H1 (cell line): ENCODE results near the gene RPS27. TPM values are rescaled to one million over a fixed set of nuclear protein-coding genes. Genes with fewer than 3 reads are reported as not detected.
A peak's percentile ranks its signal among the peaks of the same experiment; 100 is the strongest.

Experiments used
- CTCF ChIA-PET: fragments of 300-600 bp; sonication (Branson Sonifier 250); formaldehyde crosslinking; loops from one replicate; lab custom pipeline; 2021; ENCODE audit not compliant: partially characterized antibody; lab: Charles Lee
- POLR2A ChIA-PET: fragments of 300-600 bp; sonication (Branson Sonifier 250); formaldehyde crosslinking; loops from one replicate; lab custom pipeline; 2021; ENCODE audit warnings: inconsistent platforms; ENCODE audit not compliant: partially characterized antibody; lab: Charles Lee
- DNase-seq, 2 experiments: peaks; one replicate each; pipeline versions ENCODE4 v3.0.0 to v3.0.0-alpha.2; 2010 to 2022; ENCODE audit warnings: low spot score in 2 of 2, low read depth in 1 of 2, mixed read lengths in 1 of 2
- FAIRE-seq: peaks from 2 replicates; lab custom pipeline; 2011; peaks lifted over from hg19 to GRCh38; lab: Jason Lieb, UNC
- H2AFZ ChIP-seq: 2 replicates; pipeline ENCODE4 v1.8.1; 2012; ENCODE audit warnings: low read length, inconsistent platforms
- H2AK5ac ChIP-seq: 2 replicates; pipeline ENCODE4 v1.6.1; 2013; ENCODE audit warnings: low read depth, low read length
- H2BK120ac ChIP-seq: replicated peaks from 2 replicates; pipeline ENCODE3; 2013; ENCODE audit warnings: low read depth, low read length, inconsistent platforms
- H2BK12ac ChIP-seq: 2 replicates; pipeline ENCODE4 v1.6.1; 2013; ENCODE audit warnings: low read depth, low read length
- H2BK15ac ChIP-seq: 2 replicates; pipeline ENCODE4 v1.6.1; 2013; ENCODE audit warnings: low read length
- H2BK20ac ChIP-seq: 2 replicates; pipeline ENCODE4 v1.6.1; 2013; ENCODE audit warnings: low read length
- H2BK5ac ChIP-seq: 2 replicates; pipeline ENCODE4 v1.6.1; 2013; ENCODE audit warnings: low read depth, low read length
- H3K14ac ChIP-seq: 2 replicates; pipeline ENCODE4 v1.6.1; 2013; ENCODE audit warnings: inconsistent platforms; ENCODE audit not compliant: insufficient read length
- H3K18ac ChIP-seq: 2 replicates; pipeline ENCODE4 v1.6.1; 2013; ENCODE audit warnings: low read length; ENCODE audit errors: extremely low read depth
- H3K23ac ChIP-seq: 2 replicates; pipeline ENCODE4 v1.6.1; 2013; ENCODE audit warnings: inconsistent platforms; ENCODE audit not compliant: insufficient read length
- H3K23me2 ChIP-seq: 2 replicates; pipeline ENCODE4 v1.6.1; 2013; ENCODE audit warnings: low read depth, low read length
- H3K27ac ChIP-seq: 2 replicates; pipeline ENCODE4 v1.6.1; 2011; ENCODE audit warnings: low read depth, low read length, inconsistent platforms
- H3K27me3 ChIP-seq, 4 experiments: replicated peaks in 1 of 4; 1 replicate in 1 of 4; 2 replicates in 3 of 4; pipeline versions ENCODE4 v1.6.1 to v1.8.1; 2011 to 2013; ENCODE audit warnings: low read length in 3 of 4, mild to moderate bottlenecking in 3 of 4, inconsistent platforms in 2 of 4, mixed read lengths in 2 of 4, moderate library complexity in 1 of 4; ENCODE audit not compliant: control insufficient read depth in 3 of 4, insufficient read depth in 3 of 4; ENCODE audit errors: extremely low read depth in 1 of 4
- H3K36me3 ChIP-seq, 4 experiments: 2 replicates each; pipeline versions ENCODE4 v1.6.1 to v1.8.1; 2011 to 2013; ENCODE audit warnings: mild to moderate bottlenecking in 4 of 4, low read length in 3 of 4, moderate library complexity in 2 of 4, control low read depth in 1 of 4, inconsistent platforms in 1 of 4; ENCODE audit not compliant: insufficient read depth in 4 of 4, control insufficient read depth in 2 of 4
- H3K4ac ChIP-seq: replicated peaks from 2 replicates; pipeline ENCODE3; 2013; ENCODE audit warnings: low read length, low read depth, mixed read lengths, inconsistent platforms; ENCODE audit not compliant: insufficient read length
- H3K4me1 ChIP-seq, 4 experiments: replicated peaks in 1 of 4; 1 replicate in 1 of 4; 2 replicates in 3 of 4; pipeline versions ENCODE4 v1.6.1 to v1.8.1; 2011 to 2013; ENCODE audit warnings: low read length in 3 of 4, inconsistent platforms in 2 of 4, mixed read lengths in 1 of 4; ENCODE audit not compliant: insufficient read depth in 4 of 4, control insufficient read depth in 3 of 4
- H3K4me2 ChIP-seq, 2 experiments: 2 replicates each; pipeline versions ENCODE4 v1.6.1 to v1.8.1; 2011 to 2013; ENCODE audit warnings: low read depth in 2 of 2, low read length in 2 of 2, control low read depth in 1 of 2, inconsistent platforms in 1 of 2, mild to moderate bottlenecking in 1 of 2; ENCODE audit not compliant: insufficient read depth in 1 of 2
- H3K4me3 ChIP-seq, 4 experiments: fragments of 200-600, 300-600 bp in 1 of 4; sonication (generic), shearing (Covaris generic), sonication (Bioruptor Twin) in 1 of 4; 2 replicates each; pipeline versions ENCODE4 v1.5.1 to v1.8.1; 2011 to 2016; ENCODE audit warnings: low read length in 4 of 4, low read depth in 3 of 4, control low read depth in 2 of 4, inconsistent platforms in 2 of 4, mild to moderate bottlenecking in 2 of 4, mixed read lengths in 1 of 4, moderate library complexity in 1 of 4; ENCODE audit not compliant: insufficient read depth in 2 of 4; ENCODE audit errors: extremely low read depth in 1 of 4
- H3K56ac ChIP-seq: replicated peaks from 2 replicates; pipeline ENCODE3; 2013; ENCODE audit warnings: low read depth, mild to moderate bottlenecking, mixed read lengths, low read length, inconsistent platforms; ENCODE audit not compliant: insufficient read length
- H3K79me1 ChIP-seq: 2 replicates; pipeline ENCODE4 v1.6.1; 2013; ENCODE audit warnings: low read depth, low read length, control low read depth
- H3K79me2 ChIP-seq, 2 experiments: 2 replicates each; pipeline versions ENCODE4 v1.6.1 to v1.8.1; 2012 to 2013; ENCODE audit warnings: low read length in 2 of 2, mild to moderate bottlenecking in 2 of 2, inconsistent platforms in 1 of 2; ENCODE audit not compliant: insufficient read depth in 2 of 2, control insufficient read depth in 1 of 2
- H3K9ac ChIP-seq, 4 experiments: replicated peaks in 1 of 4; 1 replicate in 1 of 4; 2 replicates in 3 of 4; pipeline versions ENCODE4 v1.6.1 to v1.8.1; 2011 to 2013; ENCODE audit warnings: low read depth in 3 of 4, low read length in 3 of 4, control low read depth in 2 of 4, mild to moderate bottlenecking in 2 of 4, moderate library complexity in 2 of 4, inconsistent platforms in 1 of 4; ENCODE audit errors: extremely low read depth in 1 of 4
- H3K9me3 ChIP-seq, 2 experiments: 2 replicates each; pipeline versions ENCODE4 v1.6.1 to v1.8.1; 2012 to 2013; ENCODE audit warnings: mild to moderate bottlenecking in 2 of 2, moderate library complexity in 2 of 2, control low read depth in 1 of 2, inconsistent platforms in 1 of 2, low read depth in 1 of 2, low read length in 1 of 2, mixed read lengths in 1 of 2; ENCODE audit not compliant: insufficient read depth in 2 of 2
- H4K20me1 ChIP-seq, 2 experiments: replicated peaks in 1 of 2; 2 replicates each; pipeline versions ENCODE3 to v1.8.1; 2011 to 2013; ENCODE audit warnings: inconsistent platforms in 2 of 2, low read length in 2 of 2, mild to moderate bottlenecking in 1 of 2; ENCODE audit not compliant: insufficient read depth in 2 of 2, control insufficient read depth in 1 of 2
- H4K5ac ChIP-seq: 2 replicates; pipeline ENCODE4 v1.6.1; 2013; ENCODE audit warnings: low read length, low read depth, mixed read lengths, inconsistent platforms; ENCODE audit not compliant: insufficient read length
- H4K8ac ChIP-seq: 2 replicates; pipeline ENCODE4 v1.8.0; 2013; ENCODE audit warnings: mild to moderate bottlenecking, moderate library complexity, low read length, inconsistent platforms; ENCODE audit not compliant: insufficient read depth; ENCODE audit errors: extremely low read depth
- H4K91ac ChIP-seq: replicated peaks from 2 replicates; pipeline ENCODE3; 2013; ENCODE audit warnings: low read length, mixed read lengths, inconsistent platforms; ENCODE audit not compliant: insufficient read length
- EP300 ChIP-seq, 2 experiments: IDR thresholded peaks; 1 replicate in 1 of 2; 2 replicates in 1 of 2; pipeline ENCODE4 v1.6.1; 2011 to 2012; ENCODE audit warnings: low read depth in 2 of 2, low read length in 2 of 2, mild to moderate bottlenecking in 2 of 2, borderline replicate concordance in 1 of 2, inconsistent platforms in 1 of 2, moderate library complexity in 1 of 2
- GABPA ChIP-seq: IDR thresholded peaks from 2 replicates; pipeline ENCODE4 v1.6.1; 2011; ENCODE audit warnings: mild to moderate bottlenecking, low read length, moderate library complexity, borderline replicate concordance; ENCODE audit not compliant: insufficient read depth
- HDAC6 ChIP-seq: IDR thresholded peaks from one replicate; pipeline ENCODE4 v1.7.1; 2012; ENCODE audit warnings: low read depth, mild to moderate bottlenecking, inconsistent platforms, low read length, moderate library complexity
- MAFK ChIP-seq: IDR thresholded peaks from 2 replicates; pipeline ENCODE4 v1.6.1; 2012; ENCODE audit warnings: low read depth, mild to moderate bottlenecking, improper control_type of control experiment, low read length
- NRF1 ChIP-seq: IDR thresholded peaks from 2 replicates; pipeline ENCODE4 v1.6.1; 2011; ENCODE audit warnings: mild to moderate bottlenecking, low read depth, low read length, improper control_type of control experiment
- WGBS, 2 experiments: shearing (Covaris generic) in 1 of 2; methylation state at CpG; one replicate each; pipeline versions ENCODE4 v1.1.6 to v1.1.7; 2013 to 2015; ENCODE audit warnings: low lambda C conversion rate in 2 of 2, mixed read lengths in 2 of 2, inconsistent platforms in 1 of 2, low coverage in 1 of 2, missing lambda C conversion rate in 1 of 2; ENCODE audit not compliant: insufficient replicate concordance in 2 of 2, insufficient coverage in 1 of 2, insufficient read length in 1 of 2; ENCODE audit errors: extremely low coverage in 1 of 2, missing lambda C conversion rate in 1 of 2; 5-methylcytosine and 5-hydroxymethylcytosine counted together
- polyA plus RNA-seq, 7 experiments: library from polyadenylated mRNA; depleted of rRNA in 3 of 7; stranded (reverse) in 5 of 7; unstranded in 2 of 7; fragments of >200 nt in 5 of 7; fragments of 200-250 nt in 2 of 7; gene quantifications; 1 replicate in 5 of 7; 2 replicates in 1 of 7; 4 replicates in 1 of 7; pipeline versions ENCODE4 v1.2.1 to v1.2.3, GENCODE V29; 2011 to 2013; ENCODE audit warnings: missing spikeins in 2 of 7, mixed read lengths in 2 of 7
- total RNA-seq: library from RNA; stranded (reverse); fragmentation: NEBNext Ultra II Directional; extraction: Animal tissue kit (Norgen Biotek cat#: 25700); gene quantifications from 2 replicates; pipeline ENCODE4 v1.2.1, GENCODE V29; 2021

RPS27 gene
- total and polyA plus RNA-seq, 2 of the 8 experiments (the other 6 are each of a cell fraction or from before 2014, with no cell fraction given): 1,810 to 3,155 TPM

GRCh38 chr1:153946622-153947241 lies 43.8 kb upstream of the RPS27 start, which contains the start of gene DENND4B:
DENND4B (minus strand) TSS chr1:153946718; CDS start chr1:153944374, 2,344 bp downstream.
- ChIA-PET CTCF (interaction anchor here (0.6 to 4.2 kb wide), 24 partner anchors 9 to 254 kb away, joined by 3 to 31 read pairs (median 4); partner anchors contain the start of genes CREB3L4, CRTC2 and RAB13), POLR2A (interaction anchor here (0.9 to 11.4 kb wide), 18 partner anchors 8 to 150 kb away, joined by 3 to 75 read pairs (median 8); partner anchors contain the start of genes CREB3L4, CRTC2, GATAD2B and JTB)
- H3K56ac ChIP-seq: no peak within 1 kb of the TSS
- DNase-seq: peak in 1 of 2 experiments; percentile 93
- H3K18ac ChIP-seq: peak within 1 kb of the TSS; percentile 78
- H3K4ac ChIP-seq: no peak within 1 kb of the TSS
- peak within 1 kb of the TSS; percentile 60 for H4K8ac ChIP-seq
- H4K20me1 ChIP-seq: peaks cover 2 to 3% of the 10 kb centered on the region in 2 experiments
- H3K23me2 ChIP-seq: peaks cover 6% of the 10 kb centered on the region; the same call in 1 of the 2 replicates
- no peak within 1 kb of the TSS for H2BK20ac ChIP-seq
- H2AK5ac ChIP-seq: no peak within 1 kb of the TSS
- peak within 1 kb of the TSS; percentile 55; the same call in 1 of the 2 replicates for H3K27ac ChIP-seq
- no peak within 1 kb of the TSS for H2BK120ac ChIP-seq
- peak within 1 kb of the TSS; percentile 39 for H4K91ac ChIP-seq
- no peaks in the 10 kb centered on the region for H3K9me3 ChIP-seq
- peak within 1 kb of the TSS; percentile 79 to 87 (median 80) for H3K4me3 ChIP-seq
- H2AFZ ChIP-seq: no peak within 1 kb of the TSS; the same call in 1 of the 2 replicates
- H2BK15ac ChIP-seq: no peak within 1 kb of the TSS
- H3K79me1 ChIP-seq: no peaks in the 10 kb centered on the region; the same call in 1 of the 2 replicates
- 12% methylated on average over 26 of the region's 28 CpGs; no CpG with 5 or more reads in 1 of the 2 experiments for WGBS, 2 experiments
- H3K79me2 ChIP-seq: peaks cover 0 to 18% of the 10 kb centered on the region in 2 experiments; a peak in 2 of 4 replicates
- FAIRE-seq: no peak
- no peak within 1 kb of the TSS for H2BK12ac ChIP-seq
- peak within 1 kb of the TSS; percentile 31 for H4K5ac ChIP-seq
- peaks cover 4 to 25% (median 20%) of the 10 kb centered on the region in 4 experiments; a peak in 6 of 8 replicates for H3K36me3 ChIP-seq
- no peaks in the 10 kb centered on the region for H3K27me3 ChIP-seq
- no peak within 1 kb of the TSS for H3K23ac ChIP-seq
- peak within 1 kb of the TSS; percentile 4; the same call in 1 of the 2 replicates for H2BK5ac ChIP-seq
- no peak within 1 kb of the TSS for H3K14ac ChIP-seq
- peak within 1 kb of the TSS; percentile 53 to 98 (median 72) for H3K9ac ChIP-seq
- H3K4me1 ChIP-seq: peaks cover 0 to 5% (median 2%) of the 10 kb centered on the region in 4 experiments; a peak in 2 of 7 replicates
- H3K4me2 ChIP-seq: peak within 1 kb of the TSS; percentile 69 to 89
- TF ChIP-seq GABPA (peak; percentile 40; the same call in 1 of the 2 replicates), HDAC6 (no peak), MAFK (no peak), NRF1 (no peak), EP300 (IDR thresholded peaks at IDR 0.05; ENCODE audit: borderline replicate concordance in 1 of 2, low read depth in 2 of 2, low read length in 2 of 2) (peak in 1 of 2 experiments; percentile 50; a peak in 1 of 3 replicates)
